Neural cell (in vitro differentiated cells): ENCODE measurements around the gene ECM1.

Source experiments
- CTCF ChIP-seq: fragments of 450-650 bp; IDR thresholded peaks from 2 replicates; pipeline ENCODE4 v1.5.1; 2014; ENCODE audit warnings: antibody characterized with exemption, mild to moderate bottlenecking, moderate library complexity; ENCODE audit not compliant: poor library complexity, severe bottlenecking
- EP300 ChIP-seq: fragments of 450-650 bp; conservative IDR thresholded peaks from 2 replicates; pipeline ENCODE4 v1.6.1; 2014; ENCODE audit warnings: antibody characterized with exemption, mild to moderate bottlenecking, moderate library complexity; ENCODE audit not compliant: poor library complexity, severe bottlenecking
- EZH2 ChIP-seq: fragments of 200-600, 300-800 bp; shearing (Covaris generic), sonication (generic); IDR thresholded peaks from 2 replicates; pipeline ENCODE4 v1.6.1; 2014; ENCODE audit warnings: antibody characterized with exemption, low read length, borderline replicate concordance, mild to moderate bottlenecking; ENCODE audit not compliant: insufficient read depth, poor library complexity, severe bottlenecking
- MXI1 ChIP-seq: fragments of 450-650 bp; conservative IDR thresholded peaks from 2 replicates; pipeline ENCODE4 v1.6.1; 2014; ENCODE audit warnings: antibody characterized with exemption, mild to moderate bottlenecking; ENCODE audit not compliant: poor library complexity, severe bottlenecking
- POLR2AphosphoS5 ChIP-seq: IDR thresholded peaks from 2 replicates; pipeline ENCODE4 v1.6.1; 2012
- RAD21 ChIP-seq: fragments of 450-650 bp; conservative IDR thresholded peaks from 2 replicates; pipeline ENCODE4 v1.6.1; 2014; ENCODE audit warnings: antibody characterized with exemption, mild to moderate bottlenecking, moderate library complexity
- REST ChIP-seq: IDR thresholded peaks from 2 replicates; pipeline ENCODE4 v1.6.1; 2012; ENCODE audit warnings: borderline replicate concordance
- SMC3 ChIP-seq: fragments of 450-650 bp; conservative IDR thresholded peaks from 2 replicates; pipeline ENCODE4 v1.6.1; 2014; ENCODE audit warnings: antibody characterized with exemption, mild to moderate bottlenecking, moderate library complexity; ENCODE audit not compliant: poor library complexity
- TAF1 ChIP-seq: IDR thresholded peaks from 2 replicates; pipeline ENCODE4 v1.6.1; 2012; ENCODE audit warnings: low read depth

- TF ChIP-seq RAD21 (peak; percentile 78), CTCF (peak; percentile 87), EZH2 (no peak), POLR2AphosphoS5 (no peak), REST (no peak), MXI1 (no peak), TAF1 (no peak), SMC3 (peak; percentile 71), EP300 (no peak)
Observed at GRCh38 chr1:150560576-150561253, 52.8 kb downstream of the ECM1 start.
